Loucy (cell line): ENCODE results near the gene PCDH20.

Source experiments
- CTCF ChIP-seq: fragments of 200-600 bp; sonication (generic); conservative IDR thresholded peaks from 2 replicates; pipeline ENCODE4 v1.5.1; 2014; ENCODE audit warnings: mild to moderate bottlenecking, antibody characterized with exemption, low read length
- EZH2phosphoT487 ChIP-seq: fragments of 200-600 bp; IDR thresholded peaks from 2 replicates; pipeline ENCODE4 v1.6.1; 2018; ENCODE audit warnings: antibody characterized with exemption, mild to moderate bottlenecking, moderate library complexity, borderline replicate concordance

DNA sequence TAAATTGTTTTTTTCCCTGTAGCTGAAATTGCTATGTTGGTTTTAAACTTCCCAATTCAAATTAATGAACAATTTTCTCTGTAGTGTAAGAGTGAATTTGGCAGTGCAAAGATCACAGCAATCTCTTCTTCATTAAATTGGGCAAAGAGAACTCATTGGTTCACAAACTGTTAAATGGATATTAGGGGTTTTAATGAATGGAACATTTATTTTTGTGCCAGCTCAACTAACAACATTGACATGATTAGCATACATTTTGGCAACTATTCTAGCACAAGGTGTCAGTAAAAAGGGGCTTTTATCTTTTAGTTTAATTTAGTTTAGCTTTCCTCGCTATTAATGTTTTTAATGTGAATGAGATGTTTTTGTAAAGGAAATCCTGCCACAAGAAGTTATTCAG, 7.1 kb downstream of the PCDH20 start:
- TF ChIP-seq CTCF (no peak), EZH2phosphoT487 (no peak)
